GM12878 (cell line): ENCODE measurements around the gene TPPP3. TPM values are rescaled to one million over a fixed set of nuclear protein-coding genes. Genes with fewer than 3 reads are reported as not detected.

Experiments used
- ATAC-seq: fragments of 200-7000 bp; cut with Tn5 transposase; 3 replicates; pipeline ENCODE4 v1.9.1; 2020; ENCODE audit warnings: mild to moderate bottlenecking, moderate library complexity
- BruUV-seq: library from RNA; stranded (reverse); fragments of 400-500 nt; replicated peaks from 2 replicates; lab custom pipeline; 2021; lab: Mats Ljungman, UMichigan
- CTCF ChIA-PET: fragments of 300-600 bp; sonication (Branson Sonifier 250); formaldehyde crosslinking; extraction: SDS; loops from one replicate; lab custom pipeline; 2021; ENCODE audit warnings: inconsistent platforms; lab: Yijun Ruan, JAX
- POLR2A ChIA-PET: fragments of 350-600 bp; formaldehyde crosslinking; extraction: SDS; loops from one replicate; lab custom pipeline; 2021; ENCODE audit warnings: inconsistent platforms; lab: Charles Lee
- RAD21 ChIA-PET: fragments of 300-600 bp; sonication (Branson Sonifier 250); formaldehyde crosslinking; loops from one replicate; lab custom pipeline; 2023; ENCODE audit warnings: antibody characterized with exemption; ENCODE audit not compliant: unreplicated experiment; lab: Charles Lee
- SMC1A ChIA-PET: fragments of 300-600 bp; sonication (Branson Sonifier 250); formaldehyde crosslinking; loops from one replicate; lab custom pipeline; 2023; ENCODE audit not compliant: unreplicated experiment, uncharacterized antibody; lab: Charles Lee
- DNase-seq: peaks from one replicate; pipeline ENCODE4 v3.0.0-alpha.2; 2011; ENCODE audit warnings: low read depth, low spot score
- FAIRE-seq: peaks from 3 replicates; lab custom pipeline; 2011; peaks lifted over from hg19 to GRCh38; lab: Jason Lieb, UNC
- H2AFZ ChIP-seq: 2 replicates; pipeline ENCODE4 v1.6.0; 2011; ENCODE audit warnings: low read depth, low read length, control low read depth; ENCODE audit not compliant: control insufficient read depth
- H3K27ac ChIP-seq: 2 replicates; pipeline ENCODE4 v1.5.1; 2011; ENCODE audit warnings: control low read depth; ENCODE audit not compliant: control insufficient read depth, insufficient read depth
- H3K27me3 ChIP-seq, 2 experiments: replicated peaks in 1 of 2; 2 replicates each; pipeline versions ENCODE4 v1.6.0 to v1.6.1; 2011; ENCODE audit warnings: low read length in 1 of 2; ENCODE audit not compliant: control insufficient read depth in 2 of 2, insufficient read depth in 2 of 2
- H3K36me3 ChIP-seq, 2 experiments: 2 replicates each; pipeline ENCODE4 v1.5.1; 2011; ENCODE audit warnings: low read length in 1 of 2; ENCODE audit not compliant: control insufficient read depth in 2 of 2, insufficient read depth in 2 of 2
- H3K4me1 ChIP-seq: 2 replicates; pipeline ENCODE4 v1.6.1; 2011; ENCODE audit warnings: mild to moderate bottlenecking, low read length, moderate library complexity, mixed read lengths; ENCODE audit not compliant: control insufficient read depth, insufficient read depth
- H3K4me2 ChIP-seq: 2 replicates; pipeline ENCODE4 v1.6.0; 2011; ENCODE audit warnings: control low read depth; ENCODE audit not compliant: control insufficient read depth, insufficient read depth
- H3K4me3 ChIP-seq: fragments of 200-600 bp; sonication (generic); 2 replicates; pipeline ENCODE4 v1.5.1; 2016
- H3K79me2 ChIP-seq: 2 replicates; pipeline ENCODE4 v1.6.0; 2011; ENCODE audit warnings: low read length; ENCODE audit not compliant: control insufficient read depth, insufficient read depth
- H3K9ac ChIP-seq: 2 replicates; pipeline ENCODE4 v1.8.0; 2011; ENCODE audit warnings: low read length, control low read depth, mixed read lengths; ENCODE audit not compliant: control insufficient read depth, insufficient read depth
- H3K9me3 ChIP-seq: replicated peaks from 3 replicates; pipeline ENCODE4 v1.5.1; 2011; ENCODE audit warnings: mild to moderate bottlenecking, low read length; ENCODE audit not compliant: control insufficient read depth, insufficient read depth
- H4K20me1 ChIP-seq: 2 replicates; pipeline ENCODE4 v1.6.0; 2011; ENCODE audit not compliant: control insufficient read depth, insufficient read depth
- BHLHE40 ChIP-seq, 2 experiments: fragments of 450-650 bp in 1 of 2; IDR thresholded peaks; 2 replicates each; pipeline ENCODE4 v1.6.1; 2011 to 2017; ENCODE audit warnings: low read depth in 2 of 2, borderline replicate concordance in 1 of 2, improper control_type of control experiment in 1 of 2, low read length in 1 of 2, mild to moderate bottlenecking in 1 of 2
- POLR2A ChIP-seq: IDR thresholded peaks from 2 replicates; pipeline ENCODE4 v1.6.1; 2011; ENCODE audit warnings: low read depth, mild to moderate bottlenecking, low read length
- RAD21 ChIP-seq: IDR thresholded peaks from 2 replicates; pipeline ENCODE4 v1.6.1; 2011; ENCODE audit warnings: mild to moderate bottlenecking, low read depth, low read length, moderate library complexity; ENCODE audit not compliant: insufficient read depth
- SIX5 ChIP-seq: IDR thresholded peaks from 2 replicates; pipeline ENCODE4 v1.6.1; 2011; ENCODE audit warnings: mild to moderate bottlenecking, low read depth, low read length, moderate library complexity; ENCODE audit not compliant: severe bottlenecking
- SPI1 ChIP-seq: IDR thresholded peaks from 2 replicates; pipeline ENCODE4 v1.6.1; 2011; ENCODE audit warnings: low read depth, mild to moderate bottlenecking, low read length, moderate library complexity, borderline replicate concordance; ENCODE audit not compliant: insufficient read depth
- WGBS: methylation state at CpG from one replicate; pipeline ENCODE4 v1.1.6; 2016; ENCODE audit warnings: low lambda C conversion rate; ENCODE audit not compliant: insufficient replicate concordance, insufficient coverage; ENCODE audit errors: missing lambda C conversion rate; 5-methylcytosine and 5-hydroxymethylcytosine counted together
- in situ Hi-C: fragments of 300-500 bp; cut with MboI; formaldehyde crosslinking; loops from 9 replicates; pipeline ENCODE4 v1.14.3; 2018; ENCODE audit warnings: mixed read lengths
- intact Hi-C: fragments of 100-400 bp; cut with micrococcal nuclease; formaldehyde crosslinking; loops from one replicate; pipeline ENCODE4 v1.14.2; 2022; ENCODE audit not compliant: unreplicated experiment
- polyA plus RNA-seq, 11 experiments: library from polyadenylated mRNA; depleted of rRNA in 4 of 11; unstranded in 6 of 11; stranded (reverse) in 5 of 11; fragments of >200 nt; fragmentation: Nextera tagmentation in 4 of 11; fragmentation: Illumina TruSeq in 1 of 11; extraction: Ambion mirVana in 4 of 11; extraction: Trizol in 1 of 11; gene quantifications; 1 replicate in 1 of 11; 2 replicates in 10 of 11; pipeline versions ENCODE4 v1.2.1 to v1.2.3, GENCODE V29; 2011 to 2016; ENCODE audit warnings: inconsistent platforms in 2 of 11, missing spikeins in 2 of 11, low read depth in 1 of 11
- total RNA-seq, 4 experiments: library from RNA; depleted of rRNA in 3 of 4; stranded (reverse); fragments of >200 nt in 3 of 4; fragmentation: Illumina TruSeq in 1 of 4; extraction: Trizol in 1 of 4; gene quantifications; 2 replicates each; pipeline versions ENCODE4 v1.2.1 to v1.2.3, GENCODE V29; 2013 to 2021

TPPP3 gene
- total and polyA plus RNA-seq, 10 of the 15 experiments (the other 5 are each of a cell fraction or from before 2014, with no cell fraction given): 0.14 TPM; not detected in 9

DNA sequence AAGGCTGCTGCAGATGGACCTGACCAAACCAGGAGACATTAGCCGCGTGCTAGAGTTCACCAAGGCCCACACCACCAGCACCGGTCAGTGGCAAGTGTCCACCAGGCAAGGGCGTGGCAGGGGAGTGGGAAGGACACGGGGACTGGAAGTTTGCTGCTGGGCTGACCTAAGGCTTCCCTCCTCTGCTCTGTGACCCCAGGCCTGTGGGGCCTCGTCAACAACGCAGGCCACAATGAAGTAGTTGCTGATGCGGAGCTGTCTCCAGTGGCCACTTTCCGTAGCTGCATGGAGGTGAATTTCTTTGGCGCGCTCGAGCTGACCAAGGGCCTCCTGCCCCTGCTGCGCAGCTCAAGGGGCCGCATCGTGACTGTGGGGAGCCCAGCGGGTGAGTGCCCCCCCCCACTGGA lies 42.5 kb upstream of the TPPP3 start:
- in situ Hi-C loops (no loop called here), intact Hi-C loops (no loop called here)
- no peak overlapping the region for H3K27ac ChIP-seq
- H3K27me3 ChIP-seq: peaks cover 0 to 5% of the 10 kb centered on the region in 2 experiments; a peak in 2 of 4 replicates
- 95% methylated on average over 16 of the region's 16 CpGs for WGBS
- no peak overlapping the region for H2AFZ ChIP-seq
- FAIRE-seq: no peak
- POLR2A ChIA-PET: interaction anchor here (0.7 kb wide), 1 partner anchor 351 kb away, joined by 6 read pairs; no protein-coding TSS in a partner anchor
- H3K9me3 ChIP-seq: no peaks in the 10 kb centered on the region
- CTCF ChIA-PET: interaction anchor here (2.0 kb wide), 1 partner anchor 8 kb away, joined by 10 read pairs; no protein-coding TSS in a partner anchor
- H3K36me3 ChIP-seq: peaks cover 0 to 8% of the 10 kb centered on the region in 2 experiments; a peak in 3 of 4 replicates
- H3K4me1 ChIP-seq: peaks cover 25% of the 10 kb centered on the region
- H3K4me2 ChIP-seq: no peak overlapping the region
- SMC1A ChIA-PET: interaction anchor here (1.2 kb wide), 1 partner anchor 16 kb away, joined by 4 read pairs; no protein-coding TSS in a partner anchor
- H3K79me2 ChIP-seq: no peaks in the 10 kb centered on the region
- TF ChIP-seq POLR2A: peak; percentile 43; the same call in 1 of the 2 replicates
- no peak for TF ChIP-seq SIX5
- TF ChIP-seq RAD21: no peak
- no peak for ATAC-seq
- DNase-seq: no peak
- no peak overlapping the region for H3K4me3 ChIP-seq
- BruUV-seq: no TSS peak
- H4K20me1 ChIP-seq: no peaks in the 10 kb centered on the region
- RAD21 ChIA-PET: interaction anchor here (1.2 kb wide), 1 partner anchor 10 kb away, joined by 4 read pairs; no protein-coding TSS in a partner anchor
- H3K9ac ChIP-seq: no peak overlapping the region

DNA sequence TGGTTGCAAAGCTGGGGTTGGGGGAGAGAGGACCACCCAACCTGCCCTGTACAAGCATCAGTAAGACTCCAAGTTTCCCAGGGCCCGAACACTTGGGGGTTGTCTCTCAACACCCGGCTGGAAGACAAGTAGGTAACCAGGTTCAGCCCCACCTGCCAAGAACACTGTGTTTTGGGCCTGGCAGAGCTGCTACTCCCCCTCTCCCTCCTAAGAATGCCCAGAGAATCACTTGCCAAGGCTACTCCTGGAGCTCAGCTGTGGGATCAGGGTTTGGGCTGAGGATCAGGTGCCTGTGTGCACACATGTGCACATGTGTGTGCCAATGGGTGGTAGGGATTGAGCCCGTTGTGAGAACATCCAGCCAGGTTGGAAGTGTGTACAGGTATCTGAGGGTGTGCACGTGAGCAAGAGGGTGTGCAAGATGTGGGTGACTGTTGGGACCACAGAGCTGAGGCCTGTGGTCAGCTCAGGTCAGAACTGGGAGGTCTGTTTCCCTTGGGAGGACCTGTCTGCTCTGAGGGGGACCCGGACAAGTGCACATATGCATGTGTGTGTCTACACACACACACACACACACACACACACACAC lies 39.9 kb upstream of the TPPP3 start:
- CTCF ChIA-PET: no interaction called here
- DNase-seq: no peak
- Histone ChIP-seq H3K4me3 (no peak overlapping the region), H3K27me3 (peaks cover 11 to 14% of the 10 kb centered on the region in 2 experiments), H3K79me2 (no peaks in the 10 kb centered on the region), H3K4me1 (peaks cover 25% of the 10 kb centered on the region), H3K36me3 (no peaks in the 10 kb centered on the region; a peak in 3 of 4 replicates), H3K4me2 (no peak overlapping the region), H3K27ac (no peak overlapping the region), H4K20me1 (no peaks in the 10 kb centered on the region), H2AFZ (no peak overlapping the region), H3K9me3 (no peaks in the 10 kb centered on the region), H3K9ac (no peak overlapping the region)
- intact Hi-C loops: no loop called here
- no TSS peak for BruUV-seq
- 73% methylated on average over 5 of the region's 5 CpGs for WGBS
- RAD21 ChIA-PET: no interaction called here
- SMC1A ChIA-PET: interaction anchor here (1.2 kb wide), 1 partner anchor 31 kb away, joined by 4 read pairs; no protein-coding TSS in a partner anchor
- in situ Hi-C loops: no loop called here
- no peak for ATAC-seq
- POLR2A ChIA-PET: no interaction called here
- FAIRE-seq: no peak
- TF ChIP-seq BHLHE40 (IDR thresholded peaks at IDR 0.05; ENCODE audit: borderline replicate concordance in 1 of 2, low read depth in 2 of 2, low read length in 1 of 2) (peak; percentile 47 to 55; a peak in 3 of 4 replicates), SPI1 (no peak)
